PC-9 (cell line): ENCODE measurements around the gene PQBP1.

Source experiments
- EZH2 ChIP-seq: fragments of 200-600 bp; sonication (generic); IDR thresholded peaks from 2 replicates; pipeline ENCODE4 v1.8.0; 2017; ENCODE audit warnings: antibody characterized with exemption, low read depth
- TF ChIP-seq, protein P1 (sequence below): fragments of 200-600 bp; sonication (generic); conservative IDR thresholded peaks from 2 replicates; pipeline ENCODE4 v1.6.1; 2017; ENCODE audit warnings: mixed run types, antibody characterized with exemption, mild to moderate bottlenecking, moderate library complexity

DNA sequence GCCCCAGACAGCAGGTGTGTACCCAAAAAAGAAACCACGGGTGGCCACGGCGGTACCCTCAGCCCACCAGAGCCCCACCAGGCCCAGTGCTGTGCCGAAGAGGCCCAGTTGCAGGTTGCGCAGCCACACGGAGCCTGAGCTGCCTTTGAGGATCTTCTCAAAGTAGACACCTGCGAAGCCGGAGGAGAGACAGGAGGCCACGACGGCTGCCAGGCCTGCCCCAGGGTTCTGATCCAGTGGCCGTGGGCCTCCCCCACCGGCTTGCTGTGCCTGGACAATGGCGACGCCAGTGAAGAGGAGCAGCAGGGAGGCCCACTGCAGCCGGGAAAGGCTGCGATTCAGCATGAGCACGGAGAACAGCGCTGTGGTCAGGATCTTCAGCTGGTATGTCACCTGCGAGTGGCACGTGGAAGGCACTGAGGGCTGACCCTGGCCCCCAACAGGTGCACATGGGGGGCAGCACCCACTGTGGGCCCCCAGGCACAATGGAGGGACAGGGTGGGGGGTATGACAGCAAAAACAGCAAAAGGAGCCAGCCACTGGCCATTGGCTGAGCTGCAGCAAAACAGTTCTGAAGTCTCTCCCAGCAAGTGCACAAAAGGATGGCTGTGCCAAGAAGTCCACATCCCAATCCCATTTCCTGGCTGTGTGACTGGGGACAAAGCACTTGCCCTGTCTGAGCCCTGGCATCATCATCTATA lies 7.5 kb downstream of the PQBP1 start:
- TF ChIP-seq, protein P1, sequence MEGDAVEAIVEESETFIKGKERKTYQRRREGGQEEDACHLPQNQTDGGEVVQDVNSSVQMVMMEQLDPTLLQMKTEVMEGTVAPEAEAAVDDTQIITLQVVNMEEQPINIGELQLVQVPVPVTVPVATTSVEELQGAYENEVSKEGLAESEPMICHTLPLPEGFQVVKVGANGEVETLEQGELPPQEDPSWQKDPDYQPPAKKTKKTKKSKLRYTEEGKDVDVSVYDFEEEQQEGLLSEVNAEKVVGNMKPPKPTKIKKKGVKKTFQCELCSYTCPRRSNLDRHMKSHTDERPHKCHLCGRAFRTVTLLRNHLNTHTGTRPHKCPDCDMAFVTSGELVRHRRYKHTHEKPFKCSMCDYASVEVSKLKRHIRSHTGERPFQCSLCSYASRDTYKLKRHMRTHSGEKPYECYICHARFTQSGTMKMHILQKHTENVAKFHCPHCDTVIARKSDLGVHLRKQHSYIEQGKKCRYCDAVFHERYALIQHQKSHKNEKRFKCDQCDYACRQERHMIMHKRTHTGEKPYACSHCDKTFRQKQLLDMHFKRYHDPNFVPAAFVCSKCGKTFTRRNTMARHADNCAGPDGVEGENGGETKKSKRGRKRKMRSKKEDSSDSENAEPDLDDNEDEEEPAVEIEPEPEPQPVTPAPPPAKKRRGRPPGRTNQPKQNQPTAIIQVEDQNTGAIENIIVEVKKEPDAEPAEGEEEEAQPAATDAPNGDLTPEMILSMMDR = no peak
- no peak for TF ChIP-seq EZH2
